ENCODE data around the gene SYT14.
"Not testable (repeated sequence)": the region's sequence is repeated elsewhere in the genome, so short reads cannot be mapped to it uniquely, and the experiment has no call there.

SYT14 gene

GRCh38 chr1:210027994-210028393 is 90.0 kb downstream of the SYT14 start:
- DNase-seq (ENCODE audit: low spot score): no peak

GRCh38 chr1:210031473-210031872 is 93.5 kb downstream of the SYT14 start:
- no peak for DNase-seq (ENCODE audit: low spot score)

- no peak for DNase-seq (ENCODE audit: low spot score)
These were observed 105.0 kb downstream of the SYT14 start for GRCh38 chr1:210043058-210043457.

GRCh38 chr1:210049616-210050015 is 111.6 kb downstream of the SYT14 start:
- no peak for DNase-seq (ENCODE audit: low spot score)

GRCh38 chr1:210050491-210050890 is 112.5 kb downstream of the SYT14 start:
- not testable (repeated sequence) for DNase-seq (ENCODE audit: low spot score)

- DNase-seq (ENCODE audit: low spot score): no peak
These were observed 115.1 kb downstream of the SYT14 start for GRCh38 chr1:210053126-210053525.

- DNase-seq (ENCODE audit: low spot score): no peak
These were observed 119.6 kb downstream of the SYT14 start for GRCh38 chr1:210057593-210057992.

- DNase-seq (ENCODE audit: low spot score): no peak
These were observed 124.0 kb downstream of the SYT14 start for GRCh38 chr1:210061992-210062391.

- no peak for DNase-seq (ENCODE audit: low spot score)
These were observed 132.5 kb downstream of the SYT14 start for GRCh38 chr1:210070531-210070930.

GRCh38 chr1:210072129-210072528 is 134.1 kb downstream of the SYT14 start:
- peak; percentile 11 for DNase-seq (ENCODE audit: low spot score)

GRCh38 chr1:210072896-210073504 is 135.0 kb downstream of the SYT14 start:
- DNase-seq (ENCODE audit: low spot score): no peak

- no peak for DNase-seq (ENCODE audit: low spot score)
These were observed 136.9 kb downstream of the SYT14 start for GRCh38 chr1:210074904-210075303.

GRCh38 chr1:210076620-210077019 is 138.6 kb downstream of the SYT14 start:
- DNase-seq (ENCODE audit: low spot score): no peak

GRCh38 chr1:210081494-210081893 is 143.5 kb downstream of the SYT14 start:
- DNase-seq (ENCODE audit: low spot score): no peak

GRCh38 chr1:210085359-210085758 is 147.3 kb downstream of the SYT14 start:
- no peak for DNase-seq (ENCODE audit: low spot score)

GRCh38 chr1:210087058-210087457 is 149.0 kb downstream of the SYT14 start:
- no peak for DNase-seq (ENCODE audit: low spot score)

GRCh38 chr1:210089855-210090254 is 151.8 kb downstream of the SYT14 start:
- DNase-seq (ENCODE audit: low spot score): no peak

- DNase-seq (ENCODE audit: low spot score): no peak
These were observed 154.3 kb downstream of the SYT14 start for GRCh38 chr1:210092366-210092765.

GRCh38 chr1:210093461-210093860 is 155.4 kb downstream of the SYT14 start:
- DNase-seq (ENCODE audit: low spot score): no peak

GRCh38 chr1:210098356-210098755 is 160.3 kb downstream of the SYT14 start:
- DNase-seq (ENCODE audit: low spot score): peak; percentile 7

GRCh38 chr1:210099921-210100320 is 161.9 kb downstream of the SYT14 start:
- DNase-seq (ENCODE audit: low spot score): no peak

GRCh38 chr1:210104103-210104502 is 166.1 kb downstream of the SYT14 start:
- no peak for DNase-seq (ENCODE audit: low spot score)

GRCh38 chr1:210112906-210113305 is 174.9 kb downstream of the SYT14 start:
- not testable (repeated sequence) for DNase-seq (ENCODE audit: low spot score)

GRCh38 chr1:210117198-210117597 is 179.2 kb downstream of the SYT14 start:
- no peak for DNase-seq (ENCODE audit: low spot score)
